ENCODE results near the gene SPTBN1.

The SPTBN1 gene

GRCh38 chr2:54419388-54419787 is 36.7 kb upstream of the SPTBN1 start:
- H3K4me3 ChIP-seq (ENCODE audit: low read length in 2 of 2), result no peak overlapping the region

GRCh38 chr2:54419855-54420523 is 36.1 kb upstream of the SPTBN1 start:
- Histone ChIP-seq H3K4me3 (ENCODE audit: low read length in 2 of 2) (no peak overlapping the region), H3K36me3 (replicated peaks in 1 of 2; ENCODE audit: control insufficient read depth in 2 of 2, insufficient read depth in 2 of 2, low read length in 2 of 2) (no peaks in the 10 kb centered on the region), H4K8ac (ENCODE audit: low read depth, low read length) (no peak overlapping the region), H3K9ac (ENCODE audit: low read depth, low read length, poor library complexity) (no peak overlapping the region), H3K27me3 (ENCODE audit: control insufficient read depth in 3 of 3, insufficient read depth in 3 of 3, low read depth in 1 of 3, low read length in 3 of 3) (no peaks in the 10 kb centered on the region), H3K79me1 (ENCODE audit: low read depth, low read length) (no peaks in the 10 kb centered on the region), H3K23ac (ENCODE audit: low read depth, low read length, poor library complexity) (no peak overlapping the region), H2BK120ac (ENCODE audit: low read depth, low read length) (no peak overlapping the region), H2BK15ac (ENCODE audit: low read length) (no peak overlapping the region), H3K27ac (replicated peaks; ENCODE audit: low read length) (no peak overlapping the region), H3K14ac (ENCODE audit: low read length) (no peak overlapping the region), H2BK12ac (ENCODE audit: low read length) (no peak overlapping the region), H2AK5ac (ENCODE audit: low read depth, low read length) (no peak overlapping the region), H3K4me1 (ENCODE audit: control insufficient read depth in 2 of 2, insufficient read depth in 1 of 2, low read depth in 1 of 2, low read length in 2 of 2) (peaks cover 0 to 2% of the 10 kb centered on the region in 2 donors), H2AFZ (ENCODE audit: low read length) (no peak overlapping the region), H3K18ac (ENCODE audit: low read length) (no peak overlapping the region), H3K9me3 (replicated peaks in 1 of 2; ENCODE audit: control insufficient read depth in 2 of 2, insufficient read depth in 1 of 2, low read depth in 1 of 2, low read length in 2 of 2) (no peaks in the 10 kb centered on the region), H4K91ac (ENCODE audit: low read depth, low read length, poor library complexity) (no peak overlapping the region), H3K4me2 (ENCODE audit: insufficient read depth, low read length, poor library complexity, severe bottlenecking) (no peak overlapping the region), H2BK5ac (ENCODE audit: low read length) (no peak overlapping the region), H3K4ac (ENCODE audit: low read length) (no peak overlapping the region)
- no peak for DNase-seq (ENCODE audit: low spot score)
- no CpG with 5 or more reads among the region's 9 CpGs for WGBS, 2 donors (ENCODE audit: extremely low coverage in 2 of 2, insufficient read length in 2 of 2, insufficient replicate concordance in 1 of 2)

More at GRCh38 chr2:54419388-54419787, 36.7 kb upstream of the SPTBN1 start:
- Histone ChIP-seq H3K23ac (ENCODE audit: low read depth, low read length, poor library complexity) (no peak overlapping the region), H3K79me1 (ENCODE audit: low read depth, low read length) (no peaks in the 10 kb centered on the region), H4K8ac (ENCODE audit: low read depth, low read length) (no peak overlapping the region), H3K4me2 (ENCODE audit: insufficient read depth, low read length, poor library complexity, severe bottlenecking) (no peak overlapping the region), H4K91ac (ENCODE audit: low read depth, low read length, poor library complexity) (no peak overlapping the region), H2BK12ac (ENCODE audit: low read length) (no peak overlapping the region), H3K14ac (ENCODE audit: low read length) (no peak overlapping the region), H3K27me3 (ENCODE audit: control insufficient read depth in 3 of 3, insufficient read depth in 3 of 3, low read depth in 1 of 3, low read length in 3 of 3) (no peaks in the 10 kb centered on the region), H3K27ac (replicated peaks; ENCODE audit: low read length) (no peak overlapping the region), H3K18ac (ENCODE audit: low read length) (no peak overlapping the region), H2AK5ac (ENCODE audit: low read depth, low read length) (no peak overlapping the region), H3K4ac (ENCODE audit: low read length) (no peak overlapping the region), H3K4me1 (ENCODE audit: control insufficient read depth in 2 of 2, insufficient read depth in 1 of 2, low read depth in 1 of 2, low read length in 2 of 2) (peaks cover 0 to 2% of the 10 kb centered on the region in 2 donors), H2AFZ (ENCODE audit: low read length) (no peak overlapping the region), H2BK5ac (ENCODE audit: low read length) (no peak overlapping the region), H2BK15ac (ENCODE audit: low read length) (no peak overlapping the region), H3K9me3 (replicated peaks in 1 of 2; ENCODE audit: control insufficient read depth in 2 of 2, insufficient read depth in 1 of 2, low read depth in 1 of 2, low read length in 2 of 2) (no peaks in the 10 kb centered on the region), H3K9ac (ENCODE audit: low read depth, low read length, poor library complexity) (no peak overlapping the region), H3K36me3 (replicated peaks in 1 of 2; ENCODE audit: control insufficient read depth in 2 of 2, insufficient read depth in 2 of 2, low read length in 2 of 2) (no peaks in the 10 kb centered on the region), H2BK120ac (ENCODE audit: low read depth, low read length) (no peak overlapping the region)
- no CpG with 5 or more reads among the region's 4 CpGs for WGBS, 2 donors (ENCODE audit: extremely low coverage in 2 of 2, insufficient read length in 2 of 2, insufficient replicate concordance in 1 of 2)
- no peak for DNase-seq (ENCODE audit: low spot score)

- Histone ChIP-seq H3K4ac (ENCODE audit: low read length) (no peak overlapping the region), H3K9ac (ENCODE audit: low read depth, low read length, poor library complexity) (no peak overlapping the region), H3K14ac (ENCODE audit: low read length) (no peak overlapping the region), H2BK120ac (ENCODE audit: low read depth, low read length) (no peak overlapping the region), H3K27ac (replicated peaks; ENCODE audit: low read length) (no peak overlapping the region), H3K27me3 (ENCODE audit: control insufficient read depth in 3 of 3, insufficient read depth in 3 of 3, low read depth in 1 of 3, low read length in 3 of 3) (no peaks in the 10 kb centered on the region), H2BK5ac (ENCODE audit: low read length) (no peak overlapping the region), H3K18ac (ENCODE audit: low read length) (no peak overlapping the region), H4K91ac (ENCODE audit: low read depth, low read length, poor library complexity) (no peak overlapping the region), H3K4me3 (ENCODE audit: low read length in 2 of 2) (no peak overlapping the region), H2AK5ac (ENCODE audit: low read depth, low read length) (no peak overlapping the region), H3K79me1 (ENCODE audit: low read depth, low read length) (no peaks in the 10 kb centered on the region), H3K9me3 (replicated peaks in 1 of 2; ENCODE audit: control insufficient read depth in 2 of 2, insufficient read depth in 1 of 2, low read depth in 1 of 2, low read length in 2 of 2) (no peaks in the 10 kb centered on the region), H3K4me2 (ENCODE audit: insufficient read depth, low read length, poor library complexity, severe bottlenecking) (no peak overlapping the region), H3K4me1 (ENCODE audit: control insufficient read depth in 2 of 2, insufficient read depth in 1 of 2, low read depth in 1 of 2, low read length in 2 of 2) (peaks cover 0 to 2% of the 10 kb centered on the region in 2 donors), H3K36me3 (replicated peaks in 1 of 2; ENCODE audit: control insufficient read depth in 2 of 2, insufficient read depth in 2 of 2, low read length in 2 of 2) (no peaks in the 10 kb centered on the region), H2BK15ac (ENCODE audit: low read length) (no peak overlapping the region), H3K23ac (ENCODE audit: low read depth, low read length, poor library complexity) (no peak overlapping the region), H2AFZ (ENCODE audit: low read length) (no peak overlapping the region), H4K8ac (ENCODE audit: low read depth, low read length) (no peak overlapping the region), H2BK12ac (ENCODE audit: low read length) (no peak overlapping the region)
- no CpG with 5 or more reads among the region's 2 CpGs for WGBS, 2 donors (ENCODE audit: extremely low coverage in 2 of 2, insufficient read length in 2 of 2, insufficient replicate concordance in 1 of 2)
- DNase-seq (ENCODE audit: low spot score), result no peak
Measured at GRCh38 chr2:54420524-54421172, 35.5 kb upstream of the SPTBN1 start.

- no peak for DNase-seq (ENCODE audit: low spot score)
- Histone ChIP-seq H3K36me3 (replicated peaks in 1 of 2; ENCODE audit: control insufficient read depth in 2 of 2, insufficient read depth in 2 of 2, low read length in 2 of 2) (no peaks in the 10 kb centered on the region), H4K8ac (ENCODE audit: low read depth, low read length) (no peak overlapping the region), H2BK5ac (ENCODE audit: low read length) (no peak overlapping the region), H2BK15ac (ENCODE audit: low read length) (no peak overlapping the region), H3K9ac (ENCODE audit: low read depth, low read length, poor library complexity) (no peak overlapping the region), H4K91ac (ENCODE audit: low read depth, low read length, poor library complexity) (no peak overlapping the region), H3K4me3 (ENCODE audit: low read length in 2 of 2) (no peak overlapping the region), H3K79me1 (ENCODE audit: low read depth, low read length) (no peaks in the 10 kb centered on the region), H2BK120ac (ENCODE audit: low read depth, low read length) (no peak overlapping the region), H3K27me3 (ENCODE audit: control insufficient read depth in 3 of 3, insufficient read depth in 3 of 3, low read depth in 1 of 3, low read length in 3 of 3) (no peaks in the 10 kb centered on the region), H3K14ac (ENCODE audit: low read length) (no peak overlapping the region), H3K4me1 (ENCODE audit: control insufficient read depth in 2 of 2, insufficient read depth in 1 of 2, low read depth in 1 of 2, low read length in 2 of 2) (no peaks in the 10 kb centered on the region), H2BK12ac (ENCODE audit: low read length) (no peak overlapping the region), H3K18ac (ENCODE audit: low read length) (no peak overlapping the region), H3K4ac (ENCODE audit: low read length) (no peak overlapping the region), H3K23ac (ENCODE audit: low read depth, low read length, poor library complexity) (no peak overlapping the region), H3K27ac (replicated peaks; ENCODE audit: low read length) (no peak overlapping the region), H3K9me3 (replicated peaks in 1 of 2; ENCODE audit: control insufficient read depth in 2 of 2, insufficient read depth in 1 of 2, low read depth in 1 of 2, low read length in 2 of 2) (no peaks in the 10 kb centered on the region), H2AFZ (ENCODE audit: low read length) (no peak overlapping the region), H3K4me2 (ENCODE audit: insufficient read depth, low read length, poor library complexity, severe bottlenecking) (no peak overlapping the region), H2AK5ac (ENCODE audit: low read depth, low read length) (no peak overlapping the region)
- whole genome bisulfite sequencing, 2 donors (ENCODE audit: extremely low coverage in 2 of 2, insufficient read length in 2 of 2, insufficient replicate concordance in 1 of 2), result no CpG with 5 or more reads among the region's 10 CpGs
Measured at GRCh38 chr2:54422072-54422581, 34.0 kb upstream of the SPTBN1 start.
